Posterior cingulate gyrus (tissue), 11 donors: ENCODE data around the gene RIMBP2.

Source experiments
- DNase-seq, 10 donors: peaks; one replicate each; pipeline versions ENCODE4 v3.0.0 to v3.0.0-alpha.2; 2020 to 2021; ENCODE audit warnings: mixed read lengths in 3 of 10
- intact Hi-C: fragments of 100-400 bp; cut with DNase I; formaldehyde crosslinking; loops from one replicate; pipeline ENCODE4 v1.15.1; 2023

RIMBP2 gene

DNA sequence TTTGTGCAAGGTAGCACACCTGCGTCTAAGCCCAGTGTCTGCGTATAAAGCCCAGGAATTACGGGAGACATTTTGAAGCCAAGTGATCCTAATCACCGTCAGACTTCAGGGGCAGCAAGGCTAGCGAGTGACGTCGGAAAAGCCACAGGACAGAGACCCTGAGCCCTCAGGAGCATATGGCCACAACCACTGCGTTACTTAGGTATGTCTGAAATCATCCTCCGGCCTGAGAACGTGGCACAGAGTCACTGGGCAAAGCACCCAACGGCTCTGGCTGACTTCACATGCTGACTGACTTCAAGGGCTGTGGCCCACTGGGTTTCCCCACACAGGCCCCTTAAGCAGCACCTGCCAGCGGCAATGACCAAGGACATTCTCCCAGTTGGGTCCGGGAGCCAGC is 71.5 kb downstream of the RIMBP2 start:
- no peak for DNase-seq
- intact Hi-C loops = no loop called here

DNA sequence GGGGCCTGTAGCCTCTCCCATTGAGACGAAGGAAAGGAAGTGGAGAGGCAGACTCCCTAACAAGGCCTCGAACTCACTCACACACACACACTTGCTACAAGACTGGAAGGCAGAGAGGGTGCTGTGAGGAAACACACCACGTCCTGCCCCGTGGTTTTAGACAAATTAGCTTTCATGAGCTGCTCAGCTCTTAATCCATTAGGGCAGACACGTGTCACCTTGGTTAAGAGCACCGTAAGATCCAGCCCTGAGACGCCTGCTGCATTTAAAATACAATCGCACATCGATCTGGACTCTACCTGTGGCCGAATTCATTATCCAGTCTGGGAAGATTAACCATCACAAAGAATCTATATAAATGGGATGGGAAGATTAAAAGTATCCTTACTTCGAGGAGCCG is 72.0 kb downstream of the RIMBP2 start:
- intact Hi-C loops = no loop called here
- no peak for DNase-seq

DNA sequence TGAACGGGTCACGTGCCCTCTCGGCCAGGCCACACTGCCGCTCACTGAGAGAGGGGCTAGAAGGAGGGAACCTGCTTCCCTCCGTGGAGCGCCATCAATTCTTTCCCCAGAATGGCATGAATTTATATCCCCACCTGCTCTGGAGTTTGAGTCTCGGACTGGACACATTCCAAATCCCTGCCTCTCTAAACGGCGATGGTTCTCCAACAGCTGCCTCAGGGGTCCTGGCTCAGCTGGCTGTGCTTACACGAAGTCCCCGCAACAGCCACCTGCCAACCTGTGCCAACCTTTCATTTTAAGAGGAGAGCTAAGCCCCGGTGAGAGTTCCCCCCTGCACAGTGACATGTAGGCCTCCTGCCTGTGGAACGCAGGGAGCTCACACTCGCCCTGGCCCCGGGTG is 73.2 kb downstream of the RIMBP2 start:
- no peak for DNase-seq
- intact Hi-C loops = no loop called here

- DNase-seq = no peak
- intact Hi-C loops = no loop called here
These were observed 74.4 kb downstream of the RIMBP2 start for GRCh38 chr12:130641533-130642184.

DNA sequence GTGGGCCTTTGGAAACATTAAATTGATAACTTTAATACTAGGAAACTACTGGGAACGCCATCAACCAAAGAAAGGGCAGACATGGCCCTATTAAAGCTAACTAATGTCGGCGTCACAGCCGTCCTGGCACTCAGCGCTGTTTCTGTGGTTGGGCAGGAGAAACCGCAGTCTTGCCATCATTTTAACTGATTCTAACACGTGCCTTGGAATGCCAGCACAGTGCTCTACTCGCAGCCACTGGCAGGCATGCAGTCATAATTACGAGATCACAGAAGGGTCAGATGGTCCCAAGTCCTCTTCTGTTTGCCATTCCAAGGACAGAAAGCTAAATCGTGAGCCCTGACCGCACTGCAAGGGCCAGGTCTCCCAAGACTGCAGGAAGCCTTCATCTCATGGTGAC is 75.2 kb downstream of the RIMBP2 start:
- no peak for DNase-seq
- intact Hi-C loops = no loop called here

GRCh38 chr12:130640496-130640895 is 75.6 kb downstream of the RIMBP2 start:
- intact Hi-C loops = no loop called here
- no peak for DNase-seq

- intact Hi-C loops = no loop called here
- no peak for DNase-seq
These were observed 76.3 kb downstream of the RIMBP2 start for GRCh38 chr12:130639476-130640424.

GRCh38 chr12:130636370-130636769 is 79.7 kb downstream of the RIMBP2 start:
- intact Hi-C loops = no loop called here

DNA sequence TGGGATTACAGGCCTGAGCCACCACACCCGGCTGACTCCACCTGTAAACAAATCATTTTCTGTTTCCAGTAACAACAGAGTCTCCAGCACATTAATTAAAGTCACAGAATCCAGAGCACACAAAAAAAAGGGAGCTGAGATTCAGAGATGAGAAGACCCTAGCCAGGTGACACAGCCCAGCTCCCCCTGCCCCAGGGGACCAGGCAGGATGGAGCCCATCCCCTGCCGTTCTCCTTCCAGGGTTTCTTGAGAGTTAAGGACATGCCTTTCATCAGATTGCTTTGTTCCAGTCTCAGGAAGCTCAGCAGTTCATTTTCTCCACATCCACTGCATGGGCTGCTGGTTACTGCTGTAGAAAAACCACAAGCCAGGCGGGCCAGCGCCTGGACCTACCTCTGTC is 81.2 kb downstream of the RIMBP2 start:
- DNase-seq = no peak

More at GRCh38 chr12:130636370-130636769, 79.7 kb downstream of the RIMBP2 start:
- no peak for DNase-seq

DNA sequence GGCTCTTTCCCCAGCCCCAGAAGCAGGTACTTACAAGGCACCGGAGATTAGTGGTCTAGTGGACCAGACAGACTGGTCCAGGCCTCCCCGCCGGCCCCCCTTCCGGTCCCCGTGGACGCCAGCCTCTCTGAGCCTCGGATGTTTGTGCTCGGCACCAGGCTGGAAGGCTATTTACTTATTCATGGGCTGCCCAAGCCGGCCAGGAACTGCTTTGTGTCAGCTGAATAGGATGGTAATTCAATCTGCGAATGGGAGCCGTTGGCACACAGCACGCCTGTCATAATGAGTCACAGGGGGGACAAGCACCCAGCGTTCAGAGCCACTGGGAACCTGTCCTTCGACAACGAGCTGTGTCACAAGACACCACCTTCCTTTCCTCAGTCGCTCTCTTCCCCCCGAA is 82.3 kb downstream of the RIMBP2 start:
- DNase-seq = peak; percentile 35 to 95 (median 68)
- intact Hi-C loops = no loop called here

More for the DNA sequence above, 81.2 kb downstream of the RIMBP2 start:
- intact Hi-C loops = no loop called here

GRCh38 chr12:130632642-130633041 is 83.5 kb downstream of the RIMBP2 start:
- DNase-seq = peak in 1 of 10 donors; percentile 75
- intact Hi-C loops = no loop called here

DNA sequence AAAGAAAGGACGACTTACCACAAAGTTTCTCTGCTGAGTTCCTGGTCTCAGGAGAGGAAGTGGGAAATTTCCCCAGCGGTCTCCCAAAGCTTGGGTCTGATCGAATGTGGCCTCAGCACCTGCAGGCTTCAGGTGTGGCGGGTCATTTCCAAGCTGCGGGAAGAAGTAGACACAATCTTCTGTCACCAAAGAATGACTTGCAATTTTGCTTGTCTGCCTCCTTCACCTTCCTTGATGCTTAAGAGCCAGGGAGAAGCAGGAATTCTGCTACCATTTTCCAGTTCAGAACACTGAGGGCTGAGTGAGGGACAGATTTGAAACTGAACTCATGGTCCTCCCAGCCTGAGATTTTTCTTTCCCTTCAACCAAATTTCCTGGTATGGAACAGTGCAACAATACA is 87.8 kb downstream of the RIMBP2 start:
- no peak for DNase-seq
- intact Hi-C loops = no loop called here

DNA sequence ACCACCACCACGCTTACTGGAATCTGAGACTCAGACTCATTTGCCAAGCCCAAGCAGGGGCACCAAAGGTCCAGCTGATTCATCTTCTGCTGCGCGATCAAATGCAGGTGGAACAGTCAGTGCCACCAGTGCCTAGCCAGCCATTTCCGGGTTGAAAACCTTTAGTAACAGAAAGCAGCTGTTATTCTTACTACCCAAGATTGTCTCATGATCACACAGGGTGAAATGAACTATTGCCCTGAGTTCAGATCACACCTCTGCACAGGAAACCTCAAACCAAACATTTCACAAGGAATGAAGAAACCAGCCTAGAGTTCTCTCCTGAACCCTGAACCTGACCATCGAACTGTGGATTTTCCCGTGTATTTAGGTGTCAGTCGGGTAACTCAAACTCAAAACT is 88.9 kb downstream of the RIMBP2 start:
- intact Hi-C loops = no loop called here
- peak in 1 of 10 donors; percentile 27 for DNase-seq

DNA sequence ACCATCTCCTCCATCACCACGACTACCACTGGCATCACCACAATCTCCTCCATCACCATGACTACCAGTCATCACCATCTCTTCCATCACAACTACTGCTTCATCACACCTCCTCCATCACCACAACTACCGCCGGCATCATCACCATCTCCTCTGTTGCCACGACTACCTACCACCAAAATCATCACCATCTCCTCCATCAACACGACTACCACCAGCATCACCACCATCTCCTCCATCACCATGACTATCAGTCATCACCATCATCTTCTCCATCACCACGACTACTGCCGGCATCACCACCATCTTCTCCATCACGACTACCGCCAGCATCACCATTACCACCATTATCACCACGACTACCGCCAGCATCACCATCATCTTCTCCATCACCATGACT is 89.5 kb downstream of the RIMBP2 start:
- intact Hi-C loops = no loop called here
- no peak for DNase-seq

DNA sequence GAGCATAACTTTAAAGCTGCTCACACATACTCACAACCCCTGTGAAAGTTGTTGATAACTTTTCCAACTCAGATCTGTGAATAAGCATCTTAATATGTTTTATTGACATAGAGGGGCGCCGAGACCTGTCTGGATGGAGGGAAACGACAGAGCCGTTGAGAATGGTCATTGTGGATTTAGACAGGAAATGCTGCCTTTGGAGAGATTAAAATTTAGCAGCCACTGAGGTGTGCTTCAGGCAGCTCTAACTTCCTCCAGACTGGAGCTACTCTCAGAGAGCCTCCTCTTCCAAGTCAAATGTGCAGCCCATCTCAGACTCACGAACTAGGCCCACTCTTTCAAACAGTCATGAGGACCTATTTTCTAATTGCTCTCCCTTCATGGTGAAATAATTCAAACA is 90.9 kb downstream of the RIMBP2 start:
- intact Hi-C loops = no loop called here
- DNase-seq = no peak

- no peak for DNase-seq
- intact Hi-C loops = no loop called here
These were observed 93.3 kb downstream of the RIMBP2 start for GRCh38 chr12:130622803-130623202.

DNA sequence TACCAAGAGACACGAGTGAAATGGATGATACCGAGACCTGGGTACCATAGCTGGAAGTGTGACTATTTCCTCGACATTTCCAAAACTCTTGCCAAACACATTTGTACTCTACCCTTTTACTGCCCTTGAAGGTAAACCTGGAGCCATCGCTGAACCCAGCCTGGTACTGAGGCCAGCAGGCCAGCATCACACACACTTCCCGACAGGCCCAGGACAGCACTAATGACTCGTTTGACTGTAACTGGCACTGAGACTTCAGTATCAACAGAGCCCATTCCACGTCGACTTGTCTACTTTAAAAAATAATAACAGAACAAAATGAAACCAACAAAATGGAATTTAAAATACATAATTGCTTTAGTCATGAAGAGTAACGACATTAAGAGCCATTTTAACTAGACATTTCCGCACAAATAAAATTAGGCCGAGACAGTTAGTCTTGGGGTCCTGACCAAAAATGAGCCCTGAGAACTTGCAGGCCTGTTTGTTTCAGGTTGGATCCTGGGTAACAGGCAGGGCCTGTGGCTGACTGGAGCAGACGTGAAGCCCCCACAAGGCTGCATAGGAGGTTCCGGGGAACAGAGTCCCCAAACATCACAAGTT is 94.3 kb downstream of the RIMBP2 start:
- peak in 1 of 10 donors; percentile 32 for DNase-seq
- intact Hi-C loops = no loop called here

- DNase-seq = no peak
- intact Hi-C loops = no loop called here
These were observed 95.3 kb downstream of the RIMBP2 start for GRCh38 chr12:130620756-130621155.

GRCh38 chr12:130620281-130620680 is 95.8 kb downstream of the RIMBP2 start:
- no peak for DNase-seq
- intact Hi-C loops = no loop called here

GRCh38 chr12:130619385-130620001 is 96.6 kb downstream of the RIMBP2 start:
- intact Hi-C loops = no loop called here
- no peak for DNase-seq

- intact Hi-C loops = no loop called here
- DNase-seq = no peak
These were observed 98.9 kb downstream of the RIMBP2 start for GRCh38 chr12:130617219-130617618.
